ENCODE results near the gene CEMIP2. TPM values are rescaled to one million over a fixed set of nuclear protein-coding genes. Genes with fewer than 3 reads are reported as not detected.

The CEMIP2 gene
- total and polyA plus RNA-seq, 12 donors, result 4.7 to 34.9 (median 9.6) TPM

DNA sequence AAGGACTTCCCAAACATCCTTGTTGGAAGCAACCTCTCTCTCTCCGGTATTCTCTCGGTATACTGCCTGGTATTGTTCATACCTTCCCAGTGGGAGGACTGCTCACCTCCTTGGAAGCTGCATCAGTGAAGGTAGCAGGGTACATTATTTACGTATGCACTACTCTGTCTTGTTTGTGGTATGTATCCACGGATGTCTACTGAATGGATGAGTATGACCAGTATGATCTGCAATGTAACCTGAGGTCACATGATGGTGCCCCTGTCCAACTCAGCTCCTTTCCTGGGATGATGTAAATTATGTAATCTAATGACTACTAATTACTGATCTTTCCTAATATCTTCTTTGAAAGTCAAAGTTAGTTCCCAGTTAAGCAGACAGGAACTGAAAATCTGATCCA is 32.1 kb downstream of the CEMIP2 start:
- TF ChIP-seq, protein P1, sequence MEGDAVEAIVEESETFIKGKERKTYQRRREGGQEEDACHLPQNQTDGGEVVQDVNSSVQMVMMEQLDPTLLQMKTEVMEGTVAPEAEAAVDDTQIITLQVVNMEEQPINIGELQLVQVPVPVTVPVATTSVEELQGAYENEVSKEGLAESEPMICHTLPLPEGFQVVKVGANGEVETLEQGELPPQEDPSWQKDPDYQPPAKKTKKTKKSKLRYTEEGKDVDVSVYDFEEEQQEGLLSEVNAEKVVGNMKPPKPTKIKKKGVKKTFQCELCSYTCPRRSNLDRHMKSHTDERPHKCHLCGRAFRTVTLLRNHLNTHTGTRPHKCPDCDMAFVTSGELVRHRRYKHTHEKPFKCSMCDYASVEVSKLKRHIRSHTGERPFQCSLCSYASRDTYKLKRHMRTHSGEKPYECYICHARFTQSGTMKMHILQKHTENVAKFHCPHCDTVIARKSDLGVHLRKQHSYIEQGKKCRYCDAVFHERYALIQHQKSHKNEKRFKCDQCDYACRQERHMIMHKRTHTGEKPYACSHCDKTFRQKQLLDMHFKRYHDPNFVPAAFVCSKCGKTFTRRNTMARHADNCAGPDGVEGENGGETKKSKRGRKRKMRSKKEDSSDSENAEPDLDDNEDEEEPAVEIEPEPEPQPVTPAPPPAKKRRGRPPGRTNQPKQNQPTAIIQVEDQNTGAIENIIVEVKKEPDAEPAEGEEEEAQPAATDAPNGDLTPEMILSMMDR (IDR thresholded peaks at IDR 0.05), result no peak

DNA sequence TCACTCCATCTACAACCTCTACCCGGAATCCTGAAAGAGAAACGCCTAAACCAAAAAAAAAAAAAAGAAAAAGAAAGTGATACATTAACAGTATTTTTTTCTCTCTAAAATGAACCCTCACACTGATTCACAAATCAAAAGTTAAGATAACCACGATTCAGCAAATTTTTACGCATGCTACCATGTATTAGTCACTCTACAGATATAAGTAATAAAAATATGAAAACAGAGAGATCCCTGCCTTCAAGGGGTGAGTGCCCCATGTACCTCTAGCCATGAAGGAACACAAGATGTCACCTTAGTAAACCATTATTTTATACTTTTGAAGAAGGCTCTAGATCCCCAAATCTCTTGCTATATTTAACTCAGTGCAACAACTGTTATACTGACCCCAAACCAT is 33.4 kb downstream of the CEMIP2 start:
- Histone ChIP-seq H3K27me3 (no peaks in the 10 kb centered on the region), H3K4me1 (peaks cover 0 to 3% (median 0%) of the 10 kb centered on the region in 9 donors), H3K36me3 (peaks cover 0 to 99% (median 15%) of the 10 kb centered on the region in 9 donors), H3K9me3 (no peaks in the 10 kb centered on the region), H3K27ac (no peak overlapping the region), H3K4me3 (no peak overlapping the region)
- 92 to 96% methylated on average over 4 of the region's 4 CpGs for WGBS, 2 donors
- intact Hi-C loops (cut with DNase I), result no loop called here
- DNase-seq (no peak), ATAC-seq (no peak)
- TF ChIP-seq, protein P1 (IDR thresholded peaks at IDR 0.05), result no peak

More for the DNA sequence above, 32.1 kb downstream of the CEMIP2 start:
- H3K27me3 ChIP-seq, result no peaks in the 10 kb centered on the region
- peaks cover 0 to 99% (median 6%) of the 10 kb centered on the region in 9 donors for H3K36me3 ChIP-seq
- no peak overlapping the region for H3K27ac ChIP-seq
- H3K4me1 ChIP-seq, result peaks cover 0 to 3% (median 0%) of the 10 kb centered on the region in 9 donors
- no peak overlapping the region for H3K4me3 ChIP-seq
- H3K9me3 ChIP-seq, result no peaks in the 10 kb centered on the region
- no peak for DNase-seq
- 97 to 99% methylated on average over 4 of the region's 4 CpGs for WGBS, 2 donors
- intact Hi-C loops (cut with DNase I), result no loop called here
- ATAC-seq, result no peak

DNA sequence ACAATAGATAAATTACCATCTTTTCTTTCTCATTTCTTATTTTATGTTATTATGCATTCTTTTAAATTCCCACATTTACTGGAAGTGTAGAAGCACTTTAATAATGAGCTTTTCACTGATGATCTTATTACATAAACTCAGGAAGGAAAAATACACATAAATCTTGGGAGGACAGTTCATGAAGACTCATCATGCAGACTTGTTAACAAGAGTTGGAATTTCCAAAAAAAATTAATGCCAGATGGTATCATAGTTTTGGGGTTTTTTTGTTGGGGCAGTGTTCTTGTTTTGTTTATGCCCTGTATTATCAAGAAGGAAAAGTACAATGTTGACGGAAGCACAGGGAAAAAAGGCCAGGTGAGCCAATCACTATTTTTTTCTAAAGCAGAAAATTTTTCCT is 35.1 kb downstream of the CEMIP2 start:
- H3K36me3 ChIP-seq, result peaks cover 0 to 99% (median 16%) of the 10 kb centered on the region in 9 donors
- 41 to 46% methylated on average over 1 of the region's 1 CpG for WGBS, 2 donors
- TF ChIP-seq, protein P1 (IDR thresholded peaks at IDR 0.05), result no peak

DNA sequence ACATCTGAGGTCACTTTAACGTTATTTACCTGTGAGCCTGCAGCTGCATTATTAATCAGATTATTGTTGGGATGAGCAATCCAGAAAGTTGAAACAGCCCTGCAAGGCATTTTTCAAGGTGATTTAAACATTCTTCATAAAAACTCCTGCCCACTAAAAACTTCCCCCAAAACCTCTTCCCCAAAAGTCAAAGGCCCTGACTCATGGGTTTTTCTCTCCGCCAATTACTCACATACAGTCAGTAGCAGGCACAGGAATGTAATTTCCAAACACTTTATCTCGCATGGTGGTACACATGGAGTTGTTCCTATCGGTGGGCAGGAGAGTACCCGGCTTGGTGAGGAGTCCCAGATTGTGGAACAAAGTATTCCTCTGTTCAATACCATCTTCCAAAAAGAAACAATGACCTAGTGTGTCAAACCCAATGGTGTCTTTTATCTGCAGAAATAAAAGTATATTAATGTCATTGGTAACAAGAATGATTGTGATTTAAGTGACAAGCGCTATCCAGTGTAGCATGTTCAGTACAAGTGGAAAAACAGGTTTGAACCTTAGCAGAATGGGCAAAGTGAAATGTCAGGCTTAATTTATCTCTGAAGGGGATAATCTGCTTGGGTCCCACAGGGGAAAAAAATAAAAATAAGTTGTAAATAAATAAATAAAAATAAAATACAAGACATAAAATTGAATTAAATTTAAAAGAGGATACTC is 38.3 kb downstream of the CEMIP2 start:
- Histone ChIP-seq H3K27ac (no peak overlapping the region), H3K4me3 (no peak overlapping the region), H3K4me1 (peaks cover 0 to 3% (median 0%) of the 10 kb centered on the region in 9 donors), H3K27me3 (no peaks in the 10 kb centered on the region), H3K36me3 (peaks cover 0 to 98% (median 19%) of the 10 kb centered on the region in 9 donors), H3K9me3 (no peaks in the 10 kb centered on the region)
- TF ChIP-seq, protein P1 (IDR thresholded peaks at IDR 0.05), result no peak
- intact Hi-C loops (cut with DNase I), result no loop called here
- WGBS, 2 donors, result 91 to 93% methylated on average over 6 of the region's 6 CpGs
- ATAC-seq (no peak), DNase-seq (no peak)

More for the DNA sequence above, 35.1 kb downstream of the CEMIP2 start:
- H3K4me3 ChIP-seq, result no peak overlapping the region
- no peaks in the 10 kb centered on the region for H3K27me3 ChIP-seq
- H3K4me1 ChIP-seq, result peaks cover 0 to 3% (median 0%) of the 10 kb centered on the region in 9 donors
- H3K27ac ChIP-seq, result no peak overlapping the region
- intact Hi-C loops (cut with DNase I), result no loop called here
- no peaks in the 10 kb centered on the region for H3K9me3 ChIP-seq
- no peak for ATAC-seq
- DNase-seq, result no peak
